ENCODE results near the gene TEC.
"Not testable (repeated sequence)": the region's sequence is repeated elsewhere in the genome, so short reads cannot be mapped to it uniquely, and the experiment has no call there.

TEC gene

GRCh38 chr4:48268956-48269860 is at the start of gene TEC:
TEC (minus strand) TSS chr4:48269838; CDS start chr4:48228614, 41,224 bp downstream.
- Histone ChIP-seq H3K9me3 (no peaks in the 10 kb centered on the region), H3K4me1 (no peaks in the 10 kb centered on the region; the same call in none of the 2 replicates), H3K27me3 (ENCODE audit: low read depth) (no peaks in the 10 kb centered on the region), H3K4me3 (peak within 1 kb of the TSS; percentile 78), H3K36me3 (replicated peaks) (no peaks in the 10 kb centered on the region)
- peak; percentile 29 to 77 for DNase-seq (ENCODE audit: low spot score in 2 of 2)
- in situ Hi-C loops (cut with MboI; ENCODE audit: low sequenced_read_pairs): no loop called here

GRCh38 chr4:48315728-48316630 is 46.3 kb upstream of the TEC start:
- Histone ChIP-seq H3K9me3 (no peaks in the 10 kb centered on the region), H3K27me3 (ENCODE audit: low read depth) (no peaks in the 10 kb centered on the region), H3K36me3 (replicated peaks) (no peaks in the 10 kb centered on the region), H3K4me1 (peaks cover 3% of the 10 kb centered on the region; the same call in 1 of the 2 replicates), H3K4me3 (no peak overlapping the region)
- in situ Hi-C loops (cut with MboI; ENCODE audit: low sequenced_read_pairs): no loop called here
- DNase-seq (ENCODE audit: low spot score in 2 of 2): peak; percentile 58 to 82

GRCh38 chr4:48314746-48315145 is 45.1 kb upstream of the TEC start:
- H3K9me3 ChIP-seq; in situ Hi-C loops (cut with MboI; ENCODE audit: low sequenced_read_pairs); H3K4me3 ChIP-seq; DNase-seq (ENCODE audit: low spot score in 2 of 2); H3K36me3 ChIP-seq (replicated peaks); H3K4me1 ChIP-seq; H3K27me3 ChIP-seq (ENCODE audit: low read depth): not testable (repeated sequence)

GRCh38 chr4:48311896-48312295 is 42.3 kb upstream of the TEC start:
- no peak overlapping the region for H3K4me3 ChIP-seq

GRCh38 chr4:48308901-48309300 is 39.3 kb upstream of the TEC start:
- Histone ChIP-seq H3K27me3 (ENCODE audit: low read depth) (peaks cover 20% of the 10 kb centered on the region), H3K36me3 (replicated peaks) (no peaks in the 10 kb centered on the region), H3K4me1 (no peaks in the 10 kb centered on the region), H3K4me3 (no peak overlapping the region), H3K9me3 (no peaks in the 10 kb centered on the region)
- no peak for DNase-seq (ENCODE audit: low spot score in 2 of 2)
- in situ Hi-C loops (cut with MboI; ENCODE audit: low sequenced_read_pairs): no loop called here

More at GRCh38 chr4:48311896-48312295, 42.3 kb upstream of the TEC start:
- Histone ChIP-seq H3K9me3 (no peaks in the 10 kb centered on the region), H3K36me3 (replicated peaks) (no peaks in the 10 kb centered on the region), H3K27me3 (ENCODE audit: low read depth) (peaks cover 14% of the 10 kb centered on the region), H3K4me1 (peaks cover 3% of the 10 kb centered on the region; the same call in 1 of the 2 replicates)
- in situ Hi-C loops (cut with MboI; ENCODE audit: low sequenced_read_pairs): no loop called here
- no peak for DNase-seq (ENCODE audit: low spot score in 2 of 2)

- Histone ChIP-seq H3K4me3 (no peak overlapping the region), H3K36me3 (replicated peaks) (no peaks in the 10 kb centered on the region), H3K4me1 (no peaks in the 10 kb centered on the region), H3K9me3 (no peaks in the 10 kb centered on the region), H3K27me3 (ENCODE audit: low read depth) (peaks cover 20% of the 10 kb centered on the region)
- in situ Hi-C loops (cut with MboI; ENCODE audit: low sequenced_read_pairs): no loop called here
- no peak for DNase-seq (ENCODE audit: low spot score in 2 of 2)
These were observed 37.9 kb upstream of the TEC start for GRCh38 chr4:48307528-48307927.

- Histone ChIP-seq H3K4me1 (no peaks in the 10 kb centered on the region), H3K27me3 (ENCODE audit: low read depth) (peaks cover 20% of the 10 kb centered on the region), H3K36me3 (replicated peaks) (no peaks in the 10 kb centered on the region), H3K4me3 (no peak overlapping the region), H3K9me3 (no peaks in the 10 kb centered on the region)
- no peak for DNase-seq (ENCODE audit: low spot score in 2 of 2)
- in situ Hi-C loops (cut with MboI; ENCODE audit: low sequenced_read_pairs): no loop called here
These were observed 35.9 kb upstream of the TEC start for GRCh38 chr4:48305508-48305907.

- DNase-seq (ENCODE audit: low spot score in 2 of 2): no peak
- H3K4me3 ChIP-seq: no peak overlapping the region
- H3K9me3 ChIP-seq: no peaks in the 10 kb centered on the region
- H3K27me3 ChIP-seq (ENCODE audit: low read depth): peaks cover 6% of the 10 kb centered on the region; the same call in 1 of the 2 replicates
- H3K36me3 ChIP-seq (replicated peaks): no peaks in the 10 kb centered on the region
- H3K4me1 ChIP-seq: no peaks in the 10 kb centered on the region
- in situ Hi-C loops (cut with MboI; ENCODE audit: low sequenced_read_pairs): no loop called here
These were observed 30.4 kb upstream of the TEC start for GRCh38 chr4:48300004-48300403.

- H3K4me1 ChIP-seq: no peaks in the 10 kb centered on the region
- H3K36me3 ChIP-seq (replicated peaks): no peaks in the 10 kb centered on the region
- no peak overlapping the region for H3K4me3 ChIP-seq
- H3K9me3 ChIP-seq: no peaks in the 10 kb centered on the region
- in situ Hi-C loops (cut with MboI; ENCODE audit: low sequenced_read_pairs): no loop called here
- 0 out of 2 replicates have a peak, but pooled peaks cover 2% of the 10 kb centered on the region for H3K27me3 ChIP-seq (ENCODE audit: low read depth)
- DNase-seq (ENCODE audit: low spot score in 2 of 2): no peak
These were observed 29.9 kb upstream of the TEC start for GRCh38 chr4:48299560-48299959.

GRCh38 chr4:48297256-48297846 is 27.7 kb upstream of the TEC start:
- H3K9me3 ChIP-seq: no peaks in the 10 kb centered on the region
- H3K4me1 ChIP-seq: no peaks in the 10 kb centered on the region
- DNase-seq (ENCODE audit: low spot score in 2 of 2): no peak
- in situ Hi-C loops (cut with MboI; ENCODE audit: low sequenced_read_pairs): no loop called here
- H3K27me3 ChIP-seq (ENCODE audit: low read depth): no peaks in the 10 kb centered on the region
- no peak overlapping the region for H3K4me3 ChIP-seq
- H3K36me3 ChIP-seq (replicated peaks): no peaks in the 10 kb centered on the region

GRCh38 chr4:48296365-48296764 is 26.7 kb upstream of the TEC start:
- in situ Hi-C loops (cut with MboI; ENCODE audit: low sequenced_read_pairs): no loop called here
- DNase-seq (ENCODE audit: low spot score in 2 of 2): no peak

GRCh38 chr4:48295116-48295515 is 25.5 kb upstream of the TEC start:
- Histone ChIP-seq H3K36me3 (replicated peaks) (no peaks in the 10 kb centered on the region), H3K9me3 (no peaks in the 10 kb centered on the region), H3K27me3 (ENCODE audit: low read depth) (no peaks in the 10 kb centered on the region), H3K4me1 (no peaks in the 10 kb centered on the region), H3K4me3 (no peak overlapping the region)
- in situ Hi-C loops (cut with MboI; ENCODE audit: low sequenced_read_pairs): no loop called here
- no peak for DNase-seq (ENCODE audit: low spot score in 2 of 2)

More at GRCh38 chr4:48296365-48296764, 26.7 kb upstream of the TEC start:
- H3K36me3 ChIP-seq (replicated peaks): no peaks in the 10 kb centered on the region
- H3K9me3 ChIP-seq: no peaks in the 10 kb centered on the region
- no peak overlapping the region for H3K4me3 ChIP-seq
- H3K27me3 ChIP-seq (ENCODE audit: low read depth): no peaks in the 10 kb centered on the region
- no peaks in the 10 kb centered on the region for H3K4me1 ChIP-seq

- H3K36me3 ChIP-seq (replicated peaks); H3K27me3 ChIP-seq (ENCODE audit: low read depth); H3K4me1 ChIP-seq; H3K9me3 ChIP-seq; DNase-seq (ENCODE audit: low spot score in 2 of 2); in situ Hi-C loops (cut with MboI; ENCODE audit: low sequenced_read_pairs); H3K4me3 ChIP-seq: not testable (repeated sequence)
These were observed 22.7 kb upstream of the TEC start for GRCh38 chr4:48292218-48292790.
